Calu3 (cell line): Measurements from ENCODE around the gene TAS1R1. TPM values are rescaled to one million over a fixed set of nuclear protein-coding genes. Genes with fewer than 3 reads are reported as not detected.
A peak's percentile ranks its signal among the peaks of the same experiment; 100 is the strongest.

Source experiments
- BruUV-seq: library from RNA; stranded (reverse); fragments of 400-500 nt; replicated peaks from 2 replicates; lab custom pipeline; 2021; lab: Mats Ljungman, UMichigan
- CTCF ChIA-PET: fragments of 300-600 bp; sonication (Branson Sonifier 250); formaldehyde crosslinking; loops from one replicate; lab custom pipeline; 2022; ENCODE audit warnings: antibody characterized with exemption; lab: Charles Lee
- DNase-seq: peaks from one replicate; pipeline ENCODE4 v3.0.0; 2022
- H3K27ac Mint-ChIP-seq: one replicate; pipeline ENCODE4 v1.8.0; 2022; ENCODE audit warnings: mixed read lengths; ENCODE audit not compliant: unreplicated experiment
- H3K27me3 Mint-ChIP-seq: one replicate; pipeline ENCODE4 v1.8.0; 2022; ENCODE audit warnings: mixed read lengths; ENCODE audit not compliant: unreplicated experiment
- H3K36me3 Mint-ChIP-seq: one replicate; pipeline ENCODE4 v1.8.0; 2022; ENCODE audit warnings: mild to moderate bottlenecking, moderate library complexity, mixed read lengths; ENCODE audit not compliant: insufficient read depth, unreplicated experiment
- H3K4me1 Mint-ChIP-seq: one replicate; pipeline ENCODE4 v1.8.0; 2022; ENCODE audit warnings: mild to moderate bottlenecking, low read depth, mixed read lengths; ENCODE audit not compliant: unreplicated experiment
- H3K4me3 Mint-ChIP-seq: one replicate; pipeline ENCODE4 v1.8.0; 2022; ENCODE audit warnings: mild to moderate bottlenecking, low read depth, moderate library complexity, mixed read lengths; ENCODE audit not compliant: unreplicated experiment
- H3K9me3 Mint-ChIP-seq: one replicate; pipeline ENCODE4 v1.8.0; 2022; ENCODE audit warnings: low read depth, mixed read lengths; ENCODE audit not compliant: unreplicated experiment
- CTCF ChIP-seq: fragments of 200-600 bp; IDR thresholded peaks from one replicate; pipeline ENCODE4 v1.8.0; 2022; ENCODE audit warnings: antibody characterized with exemption; ENCODE audit not compliant: unreplicated experiment
- intact Hi-C: fragments of 100-400 bp; cut with micrococcal nuclease; formaldehyde crosslinking; loops from one replicate; pipeline ENCODE4 v1.10.0; 2022; ENCODE audit not compliant: unreplicated experiment
- total RNA-seq: library from RNA; stranded (reverse); gene quantifications from 2 replicates; pipeline ENCODE4 v1.2.3, GENCODE V29; 2022

Gene TAS1R1
- total RNA-seq, 1 experiment from 2014 or later = not detected

DNA sequence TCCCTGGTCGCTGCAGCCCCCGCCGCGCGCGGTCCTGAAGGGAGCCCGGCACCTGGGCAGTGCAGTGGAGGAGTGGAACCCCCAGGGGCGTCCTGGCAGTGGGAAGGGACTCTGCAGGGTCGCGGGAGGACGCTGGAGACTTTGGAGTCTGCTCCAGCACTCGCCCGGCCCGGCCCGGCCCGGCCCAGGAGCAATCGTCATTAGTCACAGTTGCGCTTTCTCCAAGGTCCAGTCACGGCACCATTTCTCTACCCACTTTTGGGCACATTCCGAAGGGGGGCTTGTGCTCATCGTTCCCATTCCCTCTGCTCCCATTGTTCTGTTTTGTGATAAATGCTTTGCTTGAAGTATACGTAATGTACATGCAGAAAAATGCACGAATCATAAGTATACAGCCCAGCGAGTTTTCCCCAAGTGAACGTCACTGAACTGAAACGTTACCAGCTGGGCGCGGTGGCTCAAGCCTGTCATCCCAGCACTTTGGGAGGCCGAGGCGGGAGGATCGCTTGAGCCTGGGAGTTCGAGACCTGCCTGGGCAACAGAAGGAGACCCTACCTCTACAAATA lies 70.6 kb downstream of the TAS1R1 start:
- no peak for TF ChIP-seq CTCF
- CTCF ChIA-PET = no interaction called here

DNA sequence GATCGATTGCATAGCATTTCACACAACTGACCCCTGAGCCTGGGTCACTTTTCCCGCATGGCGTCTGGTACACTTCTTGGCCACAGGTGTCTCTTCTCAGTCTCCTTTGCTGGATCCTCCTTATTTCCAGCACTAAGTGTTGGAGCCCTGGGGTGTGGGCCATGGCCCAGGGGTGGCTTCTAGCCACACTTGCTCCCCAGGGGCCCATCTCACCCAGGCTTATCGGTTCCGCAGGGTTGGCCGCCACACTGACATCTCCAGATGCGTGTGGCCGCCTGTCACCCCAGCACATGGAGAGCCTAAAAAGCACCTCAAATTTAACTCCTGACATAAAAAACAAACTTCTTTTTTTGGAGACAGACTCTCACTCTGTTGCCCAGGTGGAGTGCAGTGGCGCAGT lies 71.9 kb downstream of the TAS1R1 start:
- no peaks in the 10 kb centered on the region for H3K9me3 Mint-ChIP-seq
- no peak for DNase-seq
- H3K36me3 Mint-ChIP-seq = peaks cover 37% of the 10 kb centered on the region
- TF ChIP-seq CTCF = no peak
- H3K27ac Mint-ChIP-seq = no peak overlapping the region
- peak overlapping the region; percentile 77 for H3K4me3 Mint-ChIP-seq
- BruUV-seq = no TSS peak
- H3K27me3 Mint-ChIP-seq = no peaks in the 10 kb centered on the region
- CTCF ChIA-PET = no interaction called here
- intact Hi-C loops = no loop called here
- H3K4me1 Mint-ChIP-seq = no peaks in the 10 kb centered on the region

More for the DNA sequence above, 70.6 kb downstream of the TAS1R1 start:
- DNase-seq = no peak
- H3K4me1 Mint-ChIP-seq = no peaks in the 10 kb centered on the region
- peak overlapping the region; percentile 63 for H3K27ac Mint-ChIP-seq
- intact Hi-C loops = no loop called here
- no peaks in the 10 kb centered on the region for H3K27me3 Mint-ChIP-seq
- BruUV-seq = no TSS peak
- H3K9me3 Mint-ChIP-seq = no peaks in the 10 kb centered on the region
- peaks cover 38% of the 10 kb centered on the region for H3K36me3 Mint-ChIP-seq
- H3K4me3 Mint-ChIP-seq = peak overlapping the region; percentile 77

- CTCF ChIA-PET = no interaction called here
- Mint-ChIP-seq H3K4me1 (no peaks in the 10 kb centered on the region), H3K4me3 (peak overlapping the region; percentile 77), H3K36me3 (peaks cover 44% of the 10 kb centered on the region), H3K9me3 (no peaks in the 10 kb centered on the region), H3K27me3 (no peaks in the 10 kb centered on the region), H3K27ac (no peak overlapping the region)
- no peak for DNase-seq
- intact Hi-C loops = no loop called here
- no peak for TF ChIP-seq CTCF
- no TSS peak for BruUV-seq
Observed at GRCh38 chr1:6627841-6628545, 72.9 kb downstream of the TAS1R1 start.

GRCh38 chr1:6628971-6629479 lies 73.9 kb downstream of the TAS1R1 start:
- Mint-ChIP-seq H3K9me3 (no peaks in the 10 kb centered on the region), H3K4me1 (no peaks in the 10 kb centered on the region), H3K36me3 (peaks cover 55% of the 10 kb centered on the region), H3K4me3 (no peak overlapping the region), H3K27me3 (no peaks in the 10 kb centered on the region), H3K27ac (no peak overlapping the region)
- no TSS peak for BruUV-seq
- CTCF ChIA-PET = no interaction called here
- intact Hi-C loops = no loop called here
- DNase-seq = no peak
- TF ChIP-seq CTCF = no peak

Other genes starting within 250 kb of the TAS1R1 start
- 32.1 and 36.2 TPM in 2 replicates for gene ACOT7, start 161.5 kb upstream of the TAS1R1 start, total RNA-seq
- gene HES2, start 135.4 kb upstream of the TAS1R1 start, total RNA-seq = not detected in 2 replicates
- gene ESPN, start 130.5 kb upstream of the TAS1R1 start, total RNA-seq = 2.2 and 3.4 TPM in 2 replicates
- 6.4 and 10.1 TPM in 2 replicates for gene TNFRSF25, start 89.1 kb upstream of the TAS1R1 start, total RNA-seq
- 5.1 and 7.8 TPM in 2 replicates for gene PLEKHG5, start 63.6 kb upstream of the TAS1R1 start, total RNA-seq
- gene NOL9, start 794 bp upstream of the TAS1R1 start, total RNA-seq = 27.2 and 30.4 TPM in 2 replicates
- 24.4 and 25.2 TPM in 2 replicates for gene ZBTB48, start 24.7 kb downstream of the TAS1R1 start, total RNA-seq
- gene KLHL21, start 47.6 kb downstream of the TAS1R1 start, total RNA-seq = 21.8 and 23.5 TPM in 2 replicates
- gene PHF13, start 58.4 kb downstream of the TAS1R1 start, total RNA-seq = 14.2 and 14.5 TPM in 2 replicates
- 11.4 and 11.5 TPM in 2 replicates for gene THAP3, start 69.6 kb downstream of the TAS1R1 start, total RNA-seq
- gene DNAJC11, start 146.5 kb downstream of the TAS1R1 start, total RNA-seq = 57.3 and 64.0 TPM in 2 replicates
- gene CAMTA1, start 230.1 kb downstream of the TAS1R1 start, total RNA-seq = 50.3 and 55.1 TPM in 2 replicates